Measurements from ENCODE around the gene TTLL9. TPM values are rescaled to one million over a fixed set of nuclear protein-coding genes. Genes with fewer than 3 reads are reported as not detected.

Gene TTLL9
- total and polyA plus RNA-seq, 2 of the 13 experiments (the other 11 are each of a cell fraction or from before 2014, with no cell fraction given), result not detected

DNA sequence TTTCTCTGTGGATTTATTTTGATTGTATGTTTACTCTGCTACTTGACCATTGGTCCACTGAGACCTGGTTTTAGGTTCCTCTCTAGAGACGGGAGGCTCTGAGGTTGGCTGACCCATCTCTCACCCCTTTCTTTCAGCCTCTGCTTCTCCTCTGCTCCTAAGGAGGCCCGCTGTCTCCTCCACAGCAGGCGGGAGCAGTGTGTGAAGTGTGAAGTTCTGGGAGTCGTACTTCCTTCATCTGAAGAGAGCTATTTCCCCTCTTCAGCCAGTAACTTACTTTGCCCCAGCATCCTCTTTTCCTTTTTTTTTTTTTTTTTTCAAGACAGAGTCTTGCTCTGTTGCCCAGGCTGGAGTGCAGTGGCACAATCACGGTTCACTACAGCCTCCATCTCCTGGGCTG lies 60.3 kb downstream of the TTLL9 start:
- Histone ChIP-seq H3K4me2 (ENCODE audit: low read depth, low read length) (no peak overlapping the region), H3K4me1 (ENCODE audit: insufficient read depth, low read length) (no peaks in the 10 kb centered on the region), H3K9me3 (ENCODE audit: low read length) (no peaks in the 10 kb centered on the region), H3K36me3 (replicated peaks in 1 of 2; ENCODE audit: control insufficient read depth in 1 of 2, insufficient read depth in 2 of 2, low read length in 2 of 2) (no peaks in the 10 kb centered on the region), H3K9ac (ENCODE audit: insufficient read depth, low read depth, low read length) (no peak overlapping the region), H2AFZ (ENCODE audit: low read length) (no peak overlapping the region), H3K27ac (ENCODE audit: extremely low read length, insufficient read depth, low read length) (no peak overlapping the region), H3K4me3 (replicated peaks in 1 of 3; ENCODE audit: insufficient read depth in 1 of 3, low read depth in 2 of 3, low read length in 3 of 3) (no peak overlapping the region), H4K20me1 (ENCODE audit: insufficient read depth, low read length) (no peaks in the 10 kb centered on the region), H3K27me3 (ENCODE audit: control insufficient read depth in 1 of 2, insufficient read depth in 2 of 2, low read length in 2 of 2) (peaks cover 0 to 22% of the 10 kb centered on the region in 2 experiments; a peak in 3 of 5 replicates), H3K79me2 (ENCODE audit: insufficient read depth, low read length) (no peaks in the 10 kb centered on the region)
- CTCF ChIA-PET (ENCODE audit: low intra/inter-chr PET ratio, low total read pairs), result no interaction called here
- 9% methylated on average over 5 of the region's 5 CpGs for WGBS (ENCODE audit: low lambda C conversion rate)
- in situ Hi-C loops (cut with HindIII; ENCODE audit: extremely low pct_ligation_motif_present, low pct_unique_long_range_greater_than_20kb) (no loop called here), intact Hi-C loops (cut with micrococcal nuclease; ENCODE audit: unreplicated experiment) (no loop called here)
- ATAC-seq (no peak), FAIRE-seq (no peak), DNase-seq (ENCODE audit: low spot score) (no peak)
- TF ChIP-seq KDM5B (CRISPR knock-in tag; IDR thresholded peaks at IDR 0.05; ENCODE audit: borderline replicate concordance), result no peak
- TF ChIP-seq, protein P1, sequence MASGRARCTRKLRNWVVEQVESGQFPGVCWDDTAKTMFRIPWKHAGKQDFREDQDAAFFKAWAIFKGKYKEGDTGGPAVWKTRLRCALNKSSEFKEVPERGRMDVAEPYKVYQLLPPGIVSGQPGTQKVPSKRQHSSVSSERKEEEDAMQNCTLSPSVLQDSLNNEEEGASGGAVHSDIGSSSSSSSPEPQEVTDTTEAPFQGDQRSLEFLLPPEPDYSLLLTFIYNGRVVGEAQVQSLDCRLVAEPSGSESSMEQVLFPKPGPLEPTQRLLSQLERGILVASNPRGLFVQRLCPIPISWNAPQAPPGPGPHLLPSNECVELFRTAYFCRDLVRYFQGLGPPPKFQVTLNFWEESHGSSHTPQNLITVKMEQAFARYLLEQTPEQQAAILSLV (CRISPR knock-in tag; IDR thresholded peaks at IDR 0.05; ENCODE audit: borderline replicate concordance), result no peak
- TF ChIP-seq, protein P2, sequence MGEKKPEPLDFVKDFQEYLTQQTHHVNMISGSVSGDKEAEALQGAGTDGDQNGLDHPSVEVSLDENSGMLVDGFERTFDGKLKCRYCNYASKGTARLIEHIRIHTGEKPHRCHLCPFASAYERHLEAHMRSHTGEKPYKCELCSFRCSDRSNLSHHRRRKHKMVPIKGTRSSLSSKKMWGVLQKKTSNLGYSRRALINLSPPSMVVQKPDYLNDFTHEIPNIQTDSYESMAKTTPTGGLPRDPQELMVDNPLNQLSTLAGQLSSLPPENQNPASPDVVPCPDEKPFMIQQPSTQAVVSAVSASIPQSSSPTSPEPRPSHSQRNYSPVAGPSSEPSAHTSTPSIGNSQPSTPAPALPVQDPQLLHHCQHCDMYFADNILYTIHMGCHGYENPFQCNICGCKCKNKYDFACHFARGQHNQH (CRISPR knock-in tag; IDR thresholded peaks at IDR 0.05), result no peak
- BruUV-seq (replicated peaks), result no TSS peak
- POLR2A ChIA-PET, result no interaction called here

DNA sequence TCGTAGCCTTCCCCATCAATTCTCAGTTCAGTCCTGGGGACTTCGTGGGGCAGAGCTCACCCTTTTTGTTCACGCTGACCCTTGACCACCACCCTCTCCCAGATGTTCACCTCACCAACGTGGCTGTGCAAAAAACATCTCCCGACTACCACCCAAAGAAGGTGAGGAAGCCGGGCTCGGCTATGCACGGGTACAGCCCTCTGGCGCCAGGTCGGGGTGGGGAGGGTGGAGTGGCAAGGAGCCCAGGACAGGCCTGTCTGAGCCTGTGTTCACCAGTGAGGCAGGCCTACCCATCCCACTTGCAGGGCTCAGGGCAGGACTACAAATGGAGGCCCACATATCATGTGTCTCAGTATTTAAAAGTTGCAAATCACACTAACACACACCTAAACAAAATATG lies 63.3 kb downstream of the TTLL9 start:
- 21% methylated on average over 10 of the region's 10 CpGs for WGBS (ENCODE audit: low lambda C conversion rate)
- no peak overlapping the region for H3K27ac ChIP-seq (ENCODE audit: extremely low read length, insufficient read depth, low read length)
- in situ Hi-C loops (cut with HindIII; ENCODE audit: extremely low pct_ligation_motif_present, low pct_unique_long_range_greater_than_20kb), result no loop called here
- peaks cover 0 to 15% of the 10 kb centered on the region in 2 experiments; a peak in 2 of 5 replicates for H3K27me3 ChIP-seq (ENCODE audit: control insufficient read depth in 1 of 2, insufficient read depth in 2 of 2, low read length in 2 of 2)
- H3K9ac ChIP-seq (ENCODE audit: insufficient read depth, low read depth, low read length), result no peak overlapping the region
- H2AFZ ChIP-seq (ENCODE audit: low read length), result no peak overlapping the region
- no peak overlapping the region for H3K4me3 ChIP-seq (replicated peaks in 1 of 3; ENCODE audit: insufficient read depth in 1 of 3, low read depth in 2 of 3, low read length in 3 of 3)
- H3K4me1 ChIP-seq (ENCODE audit: insufficient read depth, low read length), result no peaks in the 10 kb centered on the region
- H4K20me1 ChIP-seq (ENCODE audit: insufficient read depth, low read length), result no peaks in the 10 kb centered on the region
- no peak for FAIRE-seq
- ChIA-PET CTCF (ENCODE audit: low intra/inter-chr PET ratio, low total read pairs) (no interaction called here), POLR2A (interaction anchor here (1.2 kb wide), 1 partner anchor 18 kb away, joined by 4 read pairs; the partner anchor contains the start of gene PDRG1)
- H3K9me3 ChIP-seq (ENCODE audit: low read length), result no peaks in the 10 kb centered on the region
- BruUV-seq (replicated peaks), result no TSS peak
- no peak overlapping the region for H3K4me2 ChIP-seq (ENCODE audit: low read depth, low read length)
- H3K79me2 ChIP-seq (ENCODE audit: insufficient read depth, low read length), result no peaks in the 10 kb centered on the region
- peak; percentile 18; the same call in 1 of the 3 replicates for ATAC-seq
- intact Hi-C loops (cut with micrococcal nuclease; ENCODE audit: unreplicated experiment), result no loop called here
- no peaks in the 10 kb centered on the region for H3K36me3 ChIP-seq (replicated peaks in 1 of 2; ENCODE audit: control insufficient read depth in 1 of 2, insufficient read depth in 2 of 2, low read length in 2 of 2)
- DNase-seq (ENCODE audit: low spot score), result no peak
- TF ChIP-seq, protein P3, sequence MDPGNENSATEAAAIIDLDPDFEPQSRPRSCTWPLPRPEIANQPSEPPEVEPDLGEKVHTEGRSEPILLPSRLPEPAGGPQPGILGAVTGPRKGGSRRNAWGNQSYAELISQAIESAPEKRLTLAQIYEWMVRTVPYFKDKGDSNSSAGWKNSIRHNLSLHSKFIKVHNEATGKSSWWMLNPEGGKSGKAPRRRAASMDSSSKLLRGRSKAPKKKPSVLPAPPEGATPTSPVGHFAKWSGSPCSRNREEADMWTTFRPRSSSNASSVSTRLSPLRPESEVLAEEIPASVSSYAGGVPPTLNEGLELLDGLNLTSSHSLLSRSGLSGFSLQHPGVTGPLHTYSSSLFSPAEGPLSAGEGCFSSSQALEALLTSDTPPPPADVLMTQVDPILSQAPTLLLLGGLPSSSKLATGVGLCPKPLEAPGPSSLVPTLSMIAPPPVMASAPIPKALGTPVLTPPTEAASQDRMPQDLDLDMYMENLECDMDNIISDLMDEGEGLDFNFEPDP (CRISPR knock-in tag; conservative IDR thresholded peaks at IDR 0.05), result no peak
- TF ChIP-seq ZEB1 (IDR thresholded peaks at IDR 0.05; ENCODE audit: insufficient replicate concordance, low read depth) (no peak), ISL2 (CRISPR knock-in tag; IDR thresholded peaks at IDR 0.05) (no peak), ESRRA (CRISPR knock-in tag; IDR thresholded peaks at IDR 0.05; ENCODE audit: low read depth) (no peak), KLF9 (CRISPR knock-in tag; IDR thresholded peaks at IDR 0.05; ENCODE audit: low read depth) (no peak), PCBP1 (IDR thresholded peaks at IDR 0.05; ENCODE audit: borderline replicate concordance, low read depth, low read length) (no peak), NR2F6 (IDR thresholded peaks at IDR 0.05) (no peak), NR2F6 (CRISPR knock-in tag; IDR thresholded peaks at IDR 0.05) (no peak)
- TF ChIP-seq, protein P4, sequence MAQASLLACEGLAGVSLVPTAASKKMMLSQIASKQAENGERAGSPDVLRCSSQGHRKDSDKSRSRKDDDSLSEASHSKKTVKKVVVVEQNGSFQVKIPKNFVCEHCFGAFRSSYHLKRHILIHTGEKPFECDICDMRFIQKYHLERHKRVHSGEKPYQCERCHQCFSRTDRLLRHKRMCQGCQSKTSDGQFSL (CRISPR knock-in tag; IDR thresholded peaks at IDR 0.05), result no peak
- TF ChIP-seq, protein P5, sequence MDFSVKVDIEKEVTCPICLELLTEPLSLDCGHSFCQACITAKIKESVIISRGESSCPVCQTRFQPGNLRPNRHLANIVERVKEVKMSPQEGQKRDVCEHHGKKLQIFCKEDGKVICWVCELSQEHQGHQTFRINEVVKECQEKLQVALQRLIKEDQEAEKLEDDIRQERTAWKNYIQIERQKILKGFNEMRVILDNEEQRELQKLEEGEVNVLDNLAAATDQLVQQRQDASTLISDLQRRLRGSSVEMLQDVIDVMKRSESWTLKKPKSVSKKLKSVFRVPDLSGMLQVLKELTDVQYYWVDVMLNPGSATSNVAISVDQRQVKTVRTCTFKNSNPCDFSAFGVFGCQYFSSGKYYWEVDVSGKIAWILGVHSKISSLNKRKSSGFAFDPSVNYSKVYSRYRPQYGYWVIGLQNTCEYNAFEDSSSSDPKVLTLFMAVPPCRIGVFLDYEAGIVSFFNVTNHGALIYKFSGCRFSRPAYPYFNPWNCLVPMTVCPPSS (IDR thresholded peaks at IDR 0.05), result no peak

Data from HepG2 (cell line).